ENCODE measurements around the gene IFRD2.
"Not testable (repeated sequence)": the region's sequence is repeated elsewhere in the genome, so short reads cannot be mapped to it uniquely, and the experiment has no call there.

Gene IFRD2

DNA sequence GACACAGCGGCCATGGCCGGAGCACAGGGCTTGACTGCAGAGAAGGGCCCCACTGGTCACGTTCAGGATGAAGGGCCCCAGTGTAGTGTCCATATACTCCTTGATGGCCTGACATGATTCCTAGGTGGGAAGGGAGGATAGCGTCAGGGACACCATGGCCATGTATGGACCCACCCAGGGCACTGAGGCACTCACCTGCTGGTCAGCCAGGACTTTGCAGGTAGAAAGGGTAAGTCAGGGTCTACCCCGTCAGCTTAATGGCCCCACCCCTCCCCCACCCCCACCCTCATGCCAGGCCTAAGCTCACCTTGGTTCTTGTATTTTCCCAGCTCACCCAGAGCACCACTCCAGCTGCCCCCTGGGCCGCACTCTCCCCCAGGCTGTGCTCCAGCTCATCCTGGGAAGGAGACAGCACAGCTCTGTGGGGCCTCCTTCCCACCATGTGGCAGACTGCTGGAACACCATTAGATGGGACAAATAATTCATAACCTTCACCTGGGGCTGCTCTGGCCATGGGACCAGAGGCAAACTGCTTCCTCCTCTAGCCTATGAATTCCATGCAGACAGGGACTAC is 8.5 kb upstream of the IFRD2 start:
- DNase-seq: no peak

DNA sequence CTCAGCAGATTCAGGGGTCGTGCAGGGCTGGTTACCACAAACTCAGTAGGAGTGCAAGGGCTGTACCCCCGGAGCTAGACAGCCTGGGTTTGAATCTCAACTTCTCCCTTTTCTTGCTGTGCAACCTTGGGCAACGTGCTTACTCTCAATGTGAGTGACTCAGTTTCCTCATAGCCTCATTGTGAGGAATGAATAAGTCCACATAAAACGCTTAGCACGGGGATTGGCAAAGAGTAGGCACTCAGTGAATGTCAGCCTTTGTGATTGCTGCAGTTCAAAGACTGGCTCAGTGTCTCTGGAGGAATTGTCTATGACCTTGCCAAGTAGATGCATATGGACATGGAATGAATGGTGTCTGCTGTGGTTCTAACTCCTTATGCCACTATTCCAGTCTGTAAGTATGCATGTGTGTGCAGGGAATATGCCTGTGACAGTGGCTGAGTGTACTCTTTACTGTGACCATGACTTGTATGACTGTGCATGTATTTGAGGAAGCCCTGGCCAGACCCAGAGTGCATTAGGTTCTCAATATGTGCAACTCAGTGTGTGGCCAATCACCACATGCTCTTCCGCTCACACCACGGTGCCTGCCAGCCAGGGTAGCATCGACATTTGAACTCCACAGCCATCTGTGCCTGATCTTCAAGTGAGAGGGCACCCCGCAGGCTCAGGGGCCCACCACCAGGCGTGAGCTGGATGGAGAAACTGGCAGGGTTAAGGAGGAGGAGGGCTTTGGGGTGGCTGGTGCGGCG is 7.9 kb upstream of the IFRD2 start:
- DNase-seq: peak; percentile 70

DNA sequence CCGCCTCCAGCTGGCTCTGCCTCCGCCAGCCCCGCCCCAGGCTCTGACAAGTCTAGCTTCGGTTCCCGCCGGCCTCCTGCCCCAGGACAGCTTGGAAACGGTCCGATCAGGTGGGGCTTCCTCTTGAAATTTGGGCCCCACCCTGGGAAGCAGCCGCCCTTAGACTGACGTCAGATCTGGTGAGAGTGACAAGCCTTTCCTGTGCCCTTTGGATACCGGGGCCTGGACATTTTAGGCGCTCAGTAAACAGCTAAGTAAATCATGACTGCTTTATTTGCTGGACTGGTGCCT is 7.4 kb upstream of the IFRD2 start:
- no peak for DNase-seq

DNA sequence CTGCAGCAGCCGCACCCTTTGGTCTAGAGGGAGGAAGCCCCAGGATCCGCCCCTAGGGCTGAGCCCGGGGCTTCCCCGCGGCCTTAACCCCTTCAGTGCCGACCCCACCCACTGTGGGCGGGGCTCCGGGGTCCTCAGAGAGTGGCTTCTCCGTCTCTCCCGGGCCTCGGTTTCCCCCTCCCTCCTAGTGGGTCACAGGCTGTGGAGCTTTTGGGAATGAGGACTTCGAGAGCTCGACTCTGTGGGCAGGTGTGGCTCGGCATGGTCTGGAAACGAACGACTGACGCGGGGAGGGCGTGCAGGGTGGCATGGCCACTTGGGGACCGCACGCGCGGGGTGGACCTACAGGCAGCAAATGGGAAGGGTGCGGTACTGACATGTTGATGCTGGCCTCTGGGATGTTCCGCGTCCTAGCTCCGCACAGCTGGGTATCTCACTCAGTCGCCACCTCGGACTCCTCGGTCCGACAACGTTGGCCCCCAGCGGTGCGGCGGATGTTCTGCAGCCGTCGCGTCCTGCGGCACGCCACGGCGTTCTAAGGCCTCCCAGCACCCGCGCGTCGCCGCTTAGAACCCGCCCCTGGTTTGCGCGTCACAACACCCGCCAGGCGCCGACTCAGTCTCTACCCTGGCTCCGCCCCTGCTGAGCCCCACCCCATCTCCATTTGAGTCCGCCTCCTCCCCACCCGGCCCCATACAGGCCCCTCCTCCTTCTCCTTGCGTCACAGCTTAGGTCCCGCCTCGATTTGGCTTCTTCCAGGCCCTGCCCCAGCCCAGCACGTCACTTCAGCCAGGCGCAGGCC is 6.8 kb upstream of the IFRD2 start, which contains the start of the genes HYAL3 and NAA80:
HYAL3 (minus strand) TSS at position 570 of the 802 bp plus-strand sequence. CDS start 3,803 bp downstream, outside the sequence.
NAA80 (minus strand) TSS at position 570 of the 802 bp plus-strand sequence. CDS start 1,942 bp downstream, outside the sequence.
- DNase-seq: peak; percentile 99

DNA sequence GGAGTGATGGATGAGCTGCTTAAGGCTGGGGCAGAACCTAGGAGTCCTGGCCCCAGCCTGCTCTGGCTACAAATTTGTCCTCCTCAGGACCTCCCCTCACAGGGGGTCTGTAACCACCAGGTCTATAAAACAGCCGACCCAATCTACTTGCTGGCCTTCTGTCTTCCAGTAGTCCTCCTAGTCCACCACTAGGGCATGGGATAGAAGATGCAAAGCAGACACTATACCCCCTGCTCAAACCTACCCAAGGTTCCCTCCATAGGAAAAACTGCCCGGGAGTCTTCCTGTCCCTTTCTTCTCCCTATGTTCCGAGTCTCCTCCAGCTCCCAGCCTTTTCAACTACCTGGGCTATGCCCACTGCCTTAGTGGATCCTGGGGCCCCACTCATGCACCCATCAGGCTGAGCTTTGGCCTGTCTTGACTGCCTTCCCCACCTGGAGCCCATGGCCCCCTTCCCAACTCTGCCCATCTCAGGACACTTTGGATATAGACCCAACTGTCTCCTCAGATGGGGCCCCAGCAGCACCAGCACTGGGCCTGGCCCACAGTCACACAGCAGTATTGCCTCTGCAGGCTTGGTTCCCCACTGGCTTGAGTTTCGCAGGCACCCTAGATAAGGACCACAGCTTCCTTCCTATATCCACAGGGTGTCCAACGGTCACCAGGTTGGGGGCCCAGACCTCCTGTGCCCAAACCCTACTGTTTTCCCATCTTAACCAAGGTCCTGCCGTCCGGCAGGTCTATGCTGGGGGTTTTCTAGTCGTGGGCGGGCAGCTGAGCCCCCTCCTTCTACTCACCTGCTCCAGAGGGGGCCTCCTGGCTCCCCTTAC is 5.9 kb upstream of the IFRD2 start:
- peak; percentile 53 for DNase-seq

DNA sequence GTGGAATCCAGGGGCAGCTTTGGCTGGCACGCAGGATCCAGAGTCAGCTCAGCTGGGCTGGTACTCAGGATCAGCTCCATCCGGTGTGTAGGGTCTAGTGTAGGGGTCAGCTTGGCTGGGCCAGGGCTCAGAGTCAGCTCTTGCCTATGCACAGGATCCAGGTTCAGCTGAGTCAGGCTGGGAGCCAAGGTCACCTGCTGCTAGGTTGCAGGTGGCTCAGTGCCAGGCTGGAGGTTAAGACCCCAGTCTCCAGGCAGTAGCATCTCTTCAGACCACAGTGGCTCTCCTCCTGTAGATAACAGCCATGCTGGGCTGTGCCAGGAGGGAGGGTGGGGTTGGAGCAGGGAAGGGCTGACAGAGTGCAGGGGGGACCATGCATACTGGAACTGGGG is 5.2 kb upstream of the IFRD2 start:
- DNase-seq: peak; percentile 58

DNA sequence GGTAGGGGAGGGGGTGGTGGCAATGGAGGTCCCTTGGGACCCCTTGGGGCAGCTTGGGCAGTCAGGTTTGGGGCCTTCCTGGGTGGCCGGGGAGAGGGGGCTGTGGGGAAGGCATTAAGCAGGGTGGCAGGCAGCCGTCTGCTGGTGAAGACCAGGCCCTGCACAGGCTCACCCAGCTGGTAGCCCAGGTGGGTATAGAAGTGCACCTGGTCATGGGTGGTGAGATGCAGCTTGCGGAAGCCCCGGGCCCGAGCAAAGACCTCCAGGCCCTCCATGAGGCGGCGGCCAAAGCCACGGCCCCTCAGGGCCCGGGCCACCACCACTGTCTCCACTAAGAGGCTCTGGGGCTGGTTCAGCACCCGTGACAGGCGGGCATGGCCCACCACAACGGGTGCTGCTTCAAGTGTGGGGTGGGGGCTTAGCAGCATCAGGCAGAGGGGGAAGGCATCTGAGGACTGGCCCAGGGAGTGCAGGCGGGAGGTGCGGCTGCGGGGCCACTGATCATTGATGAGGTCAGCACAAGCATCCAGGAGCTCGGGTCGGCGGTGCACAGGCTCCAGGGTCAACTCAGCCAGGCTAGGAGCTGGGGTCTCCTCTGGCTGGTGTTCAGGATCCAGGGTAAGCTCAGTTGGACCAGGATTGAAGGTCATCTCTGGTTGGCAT is 4.6 kb upstream of the IFRD2 start:
- DNase-seq: no peak

DNA sequence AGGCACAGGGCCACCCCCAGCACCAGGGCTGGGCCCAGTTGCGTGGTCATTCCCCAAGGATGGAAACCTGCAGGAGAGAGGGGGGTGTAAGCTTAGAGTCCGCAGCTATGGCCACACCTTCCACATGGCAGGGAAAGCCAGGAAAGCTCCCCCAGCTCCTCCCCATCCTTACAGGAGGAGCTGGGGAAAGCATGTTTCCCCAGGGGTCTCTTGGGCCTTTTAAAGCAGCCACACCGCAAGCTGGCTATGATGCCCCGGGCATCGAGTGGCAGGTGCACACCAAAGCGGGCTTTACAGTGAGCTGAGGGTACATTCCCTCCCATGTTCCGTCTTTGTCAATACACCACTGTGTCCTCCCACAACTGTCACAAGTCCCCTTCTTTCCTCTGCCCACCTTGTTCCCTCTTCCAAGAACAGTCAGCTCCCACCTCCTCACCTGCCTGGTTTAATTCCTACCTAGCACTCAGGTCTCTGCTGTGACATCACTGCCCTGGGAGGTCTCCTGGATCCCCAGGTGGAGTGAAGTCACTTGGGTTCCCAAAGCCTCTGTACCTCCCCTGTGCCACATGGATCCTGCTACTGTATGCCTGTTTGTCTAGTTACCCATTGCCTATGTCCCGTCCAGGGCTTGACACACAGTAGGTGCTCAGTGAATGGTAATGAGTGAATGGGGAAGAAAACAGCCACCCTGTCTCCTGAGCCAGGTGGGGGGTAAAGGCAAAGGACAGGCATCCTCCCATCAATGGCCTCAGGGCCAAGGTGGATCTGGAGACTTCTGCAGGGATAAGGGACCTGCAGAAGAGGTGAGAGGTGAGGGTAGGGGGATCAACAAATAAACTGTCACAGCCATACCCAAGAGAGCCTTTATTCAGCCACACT is 3.6 kb upstream of the IFRD2 start:
- no peak for DNase-seq

DNA sequence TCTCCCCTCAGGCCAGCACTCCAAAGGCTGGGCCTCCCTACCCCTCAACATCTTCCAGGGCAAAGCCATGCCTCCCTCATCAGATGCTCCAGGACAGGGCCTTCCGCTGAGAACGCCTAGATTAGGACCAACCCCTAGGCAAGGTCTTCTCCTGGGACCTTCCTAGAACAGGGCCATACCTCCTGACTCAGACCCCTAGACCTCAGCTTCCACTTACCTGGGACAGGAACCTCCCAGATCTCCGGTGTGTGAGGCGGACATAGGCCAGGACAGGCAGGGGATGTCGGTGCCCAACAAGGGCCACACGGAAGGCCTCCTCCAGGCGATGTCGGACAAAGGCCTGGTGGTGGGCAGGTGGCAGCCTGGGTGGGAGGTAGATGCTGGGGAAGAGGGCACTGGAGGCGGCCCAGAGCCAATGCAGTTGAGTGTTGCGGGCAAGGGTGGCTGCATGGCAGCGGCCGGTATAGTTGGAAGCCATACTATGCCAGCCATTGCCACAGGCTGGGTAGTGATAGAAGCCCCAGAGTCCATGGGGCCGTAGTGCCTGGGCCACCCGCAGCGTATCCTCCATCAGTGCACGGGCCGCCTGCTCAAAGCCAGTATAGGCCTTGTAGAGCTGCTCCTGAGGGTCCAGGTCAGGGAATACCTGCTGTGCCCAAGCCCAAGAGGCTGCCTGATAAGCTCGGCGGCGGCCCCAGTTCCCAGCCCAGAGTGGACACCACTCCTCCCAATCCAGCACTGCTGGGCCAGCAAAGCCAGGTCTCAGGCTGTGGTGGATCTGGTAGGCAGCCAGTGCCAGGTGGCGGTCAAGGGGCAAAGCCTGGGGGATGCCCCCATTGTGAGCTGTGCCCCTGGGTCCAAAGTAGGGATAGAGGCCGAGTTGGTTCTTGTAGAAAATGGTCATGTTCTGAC is 2.5 kb upstream of the IFRD2 start:
- no peak for DNase-seq

DNA sequence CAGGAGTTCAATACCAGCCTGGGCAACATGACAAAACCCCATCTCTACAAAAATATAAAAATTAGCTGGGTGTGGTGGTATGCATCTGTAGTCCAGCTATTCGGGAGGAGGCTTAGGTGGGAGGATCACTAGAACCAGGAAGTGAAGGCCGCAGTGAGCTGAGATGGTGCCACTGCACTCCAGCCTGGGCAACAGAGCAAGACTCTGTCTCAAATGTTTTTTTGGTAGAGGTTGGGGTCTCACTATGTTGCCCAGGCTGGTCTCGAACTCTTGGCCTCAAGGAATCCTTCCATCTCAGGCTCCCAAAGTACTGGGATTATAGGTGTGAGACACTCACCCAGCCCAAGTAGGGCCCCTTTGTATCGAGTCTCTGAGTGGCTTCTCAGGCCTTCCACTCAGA is 1.9 kb upstream of the IFRD2 start:
- no peak for DNase-seq

DNA sequence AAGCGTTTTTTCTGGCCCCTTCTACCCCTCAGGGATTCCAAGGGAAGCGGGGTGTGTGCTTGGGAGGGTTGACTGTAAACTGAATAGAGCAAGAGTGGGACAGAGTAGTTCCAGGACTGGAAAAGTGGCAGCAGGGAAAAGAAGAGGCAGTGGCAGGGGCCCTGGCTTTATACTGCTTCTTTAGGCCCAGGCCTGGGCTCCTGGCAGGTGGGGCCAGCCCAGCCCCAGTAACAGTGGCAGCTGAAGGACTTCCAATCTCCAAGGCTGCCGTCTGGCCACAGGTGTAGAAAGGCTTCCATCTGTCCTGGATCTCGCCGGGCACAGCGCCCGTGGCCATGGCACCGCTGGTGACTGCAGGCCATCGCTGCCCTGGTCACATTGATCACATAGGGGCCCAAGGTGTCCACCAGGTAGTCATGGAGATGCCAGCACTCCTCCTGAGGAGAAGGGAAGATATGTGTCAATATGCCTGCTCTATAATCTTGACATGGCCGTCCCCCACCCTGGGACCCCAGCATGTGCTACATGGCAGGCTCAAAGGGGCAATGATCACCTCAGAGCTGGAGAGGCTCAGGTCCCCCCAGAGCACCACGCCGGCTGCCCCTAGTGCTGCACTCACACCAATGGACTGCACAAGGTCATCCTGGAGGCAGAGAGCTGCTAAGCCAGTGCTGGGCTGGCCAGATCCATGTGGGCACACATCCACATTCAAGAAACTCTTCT is 1.0 kb upstream of the IFRD2 start:
- DNase-seq: no peak

DNA sequence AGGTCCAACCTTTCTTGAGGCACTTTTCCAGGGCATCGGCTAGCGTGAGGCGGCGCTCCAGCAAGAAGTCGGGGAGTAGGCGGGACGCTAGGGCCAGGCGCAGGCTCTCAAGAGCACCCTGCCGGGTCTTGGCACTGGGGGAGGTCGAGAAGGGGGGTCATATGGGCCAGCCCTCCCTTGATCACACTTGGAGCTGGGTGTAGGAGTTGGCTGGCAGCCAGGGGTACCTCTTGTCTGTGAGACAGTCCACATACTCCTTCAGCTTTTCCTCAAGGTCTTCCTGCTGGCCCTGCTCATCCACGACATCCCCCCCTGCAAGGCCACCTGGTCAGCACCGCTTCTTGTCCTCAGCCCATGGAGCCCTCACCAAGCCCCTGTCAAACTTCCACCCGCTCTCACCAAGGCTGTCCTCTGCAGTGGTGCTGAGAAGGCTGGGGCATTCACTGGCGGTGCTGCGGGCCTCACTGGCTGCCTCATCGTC is 2.0 kb downstream of the IFRD2 start:
- DNase-seq: no peak

DNA sequence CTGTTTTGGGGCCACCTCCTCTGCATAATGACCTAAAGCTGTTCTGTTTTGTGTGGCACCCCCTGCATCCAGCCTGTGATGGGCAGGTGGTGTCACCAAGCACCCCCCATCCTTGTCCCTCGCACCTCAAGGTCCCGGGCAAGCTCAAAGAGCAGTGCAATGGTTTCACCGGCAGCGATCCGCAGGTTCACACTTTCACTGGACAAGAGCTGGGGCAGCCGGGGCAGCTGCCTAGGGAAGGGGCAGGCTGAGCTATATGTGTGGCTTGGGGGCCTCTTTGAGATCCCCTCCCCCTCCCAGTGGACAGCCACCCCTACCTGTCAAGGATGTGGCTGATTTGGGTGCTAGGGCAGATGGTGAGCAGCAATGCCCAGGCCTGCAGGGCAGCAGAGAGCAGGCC is 3.1 kb downstream of the IFRD2 start:
- no peak for DNase-seq

DNA sequence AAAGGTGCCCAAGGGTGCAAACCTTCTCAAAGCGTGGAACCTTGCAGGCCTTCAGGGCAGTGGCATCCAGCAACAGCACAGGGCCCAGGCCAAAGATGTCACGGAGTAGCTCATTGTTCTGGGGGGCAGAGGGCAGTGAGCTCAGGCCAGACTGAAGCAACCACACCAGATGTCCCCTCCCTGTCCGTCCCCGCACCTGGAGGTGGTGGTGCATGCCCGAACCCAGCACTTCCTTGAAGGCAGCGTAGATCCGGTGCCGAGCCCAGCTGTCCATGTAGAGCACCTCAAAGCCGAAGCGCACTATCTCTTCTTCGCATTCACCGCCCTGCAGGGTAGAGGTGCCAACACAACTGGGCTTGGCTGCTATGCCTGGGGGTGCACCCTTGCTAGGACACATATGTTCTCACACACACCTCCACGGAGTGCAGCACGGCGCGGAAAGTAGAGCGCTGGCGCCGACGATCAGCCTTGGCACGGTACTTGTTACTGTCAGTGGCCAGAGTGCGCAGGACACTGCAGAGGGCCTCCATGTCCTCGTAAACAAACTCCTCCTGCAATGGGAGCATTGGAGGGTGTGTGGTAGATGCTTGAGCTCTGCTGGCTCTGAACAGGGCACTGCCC is 3.7 kb downstream of the IFRD2 start:
- no peak for DNase-seq

DNA sequence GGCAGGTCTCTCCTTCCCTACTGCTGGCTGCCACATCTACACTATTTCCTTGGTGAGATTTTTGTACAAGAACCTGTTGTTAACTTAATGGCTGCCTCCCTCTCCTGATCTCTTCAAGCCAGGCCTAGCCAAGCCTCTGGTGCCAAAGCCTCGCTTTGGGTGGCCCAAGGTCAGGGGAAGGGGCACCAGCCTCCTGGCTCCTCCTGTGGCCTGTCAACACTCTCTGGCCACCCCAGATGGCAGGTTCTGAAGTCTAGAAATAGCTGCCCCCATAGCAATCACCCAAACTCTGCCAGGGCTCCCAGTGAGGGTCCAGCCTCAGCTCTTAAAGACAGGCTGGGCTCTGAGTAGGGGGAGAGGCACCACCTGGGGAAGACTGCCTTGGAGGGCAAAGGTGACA is 5.0 kb downstream of the IFRD2 start:
- DNase-seq: no peak

DNA sequence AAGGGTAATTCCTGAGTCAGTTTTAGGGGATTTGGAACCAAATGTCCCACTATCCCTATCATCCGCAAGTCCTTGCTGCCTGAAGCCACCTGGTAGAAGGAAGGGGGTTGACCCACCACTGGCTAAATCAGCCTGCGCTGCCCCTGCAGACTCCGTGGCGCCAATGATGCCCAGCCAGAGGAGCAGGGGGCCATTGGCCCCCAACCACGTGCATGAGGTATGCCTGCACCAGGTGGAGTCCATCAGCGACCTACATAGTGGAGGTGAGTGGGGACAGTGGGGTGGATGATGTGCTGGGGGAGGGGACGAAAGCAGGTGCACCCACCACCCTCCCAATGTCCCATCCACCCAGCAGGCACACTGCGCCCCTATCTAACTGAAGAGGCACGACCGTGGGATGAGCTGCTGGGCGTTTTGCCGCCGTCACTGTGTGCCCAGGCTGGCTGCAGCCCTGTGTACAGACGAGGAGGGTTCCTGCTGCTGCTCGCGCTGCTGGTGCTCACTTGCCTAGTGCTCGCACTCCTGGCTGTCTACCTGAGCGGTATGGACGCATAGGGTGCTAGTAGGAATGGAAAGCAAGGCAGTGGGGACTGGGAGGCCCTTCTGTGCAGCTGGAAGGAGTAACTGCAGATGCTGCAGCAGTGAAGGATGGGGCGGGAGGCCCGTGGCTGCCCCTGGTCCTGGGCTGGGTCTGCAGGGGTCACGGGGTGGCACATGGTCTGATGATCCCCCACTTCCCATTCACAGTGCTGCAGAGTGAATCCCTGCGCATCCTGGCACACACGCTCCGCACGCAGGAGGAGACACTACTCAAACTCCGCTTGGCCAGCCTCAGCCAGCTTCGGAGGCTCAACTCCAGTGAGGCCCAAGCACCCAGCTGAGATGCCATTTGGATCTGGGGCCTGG is 5.7 kb downstream of the IFRD2 start:
- no peak for DNase-seq

DNA sequence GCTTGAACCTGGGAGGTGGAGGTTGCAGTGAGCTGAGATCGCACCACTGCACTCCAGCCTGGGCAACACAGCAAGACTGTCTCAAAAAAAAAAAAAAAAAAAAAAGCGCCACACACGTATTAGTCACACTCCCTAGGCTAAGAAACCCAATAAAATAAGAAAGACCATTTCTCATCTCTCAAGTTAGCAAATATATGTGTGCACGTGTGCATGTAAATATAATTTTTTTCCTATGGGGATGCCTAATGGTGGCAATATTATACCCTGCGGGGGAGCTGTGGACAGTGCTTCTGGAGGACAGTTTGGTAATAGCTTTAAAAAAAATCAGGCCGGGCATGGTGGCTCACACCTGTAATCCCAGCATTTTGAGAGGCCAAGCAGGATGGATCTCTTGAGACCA is 8.1 kb downstream of the IFRD2 start:
- not testable (repeated sequence) for DNase-seq
